Activated naive CD4-positive, alpha-beta T cell (primary cell): ENCODE results near the gene TMED4.
"Not testable (repeated sequence)": the region's sequence is repeated elsewhere in the genome, so short reads cannot be mapped to it uniquely, and the experiment has no call there.

ENCODE experiments used
- DNase-seq, 4 experiments: peaks; one replicate each; lab custom pipeline; 2025; lab: John Stamatoyannopoulos, UW

The TMED4 gene

GRCh38 chr7:44607141-44608068, 25.4 kb upstream of the TMED4 start:
- no peak for DNase-seq

GRCh38 chr7:44606341-44607140, 24.5 kb upstream of the TMED4 start, which contains the start of gene OGDH:
Gene OGDH (plus strand): TSS chr7:44606627. CDS start chr7:44624344, 17,717 bp downstream.
- peak; percentile 98 to 99 (median 98) for DNase-seq

- DNase-seq = no peak
Observed at GRCh38 chr7:44604941-44605340, 22.9 kb upstream of the TMED4 start.

- no peak for DNase-seq
Observed at GRCh38 chr7:44603193-44603592, 21.2 kb upstream of the TMED4 start.

- no peak for DNase-seq
Observed at GRCh38 chr7:44602576-44602910, 20.5 kb upstream of the TMED4 start.

- DNase-seq = no peak
Observed at GRCh38 chr7:44599222-44599621, 17.2 kb upstream of the TMED4 start.

- not testable (repeated sequence) for DNase-seq
Observed at GRCh38 chr7:44597181-44597580, 15.2 kb upstream of the TMED4 start.

GRCh38 chr7:44595934-44596635, 14.1 kb upstream of the TMED4 start:
- DNase-seq = no peak

GRCh38 chr7:44590910-44591309, 8.9 kb upstream of the TMED4 start:
- DNase-seq = no peak

GRCh38 chr7:44587843-44588711, 6.0 kb upstream of the TMED4 start:
- DNase-seq = peak in 2 of 4 experiments; percentile 7 to 16

- no peak for DNase-seq
Observed at GRCh38 chr7:44583146-44583865, 1.3 kb upstream of the TMED4 start.

GRCh38 chr7:44580945-44581878, 819 bp downstream of the TMED4 start:
- DNase-seq = peak in 3 of 4 experiments; percentile 17 to 33 (median 28)

- DNase-seq = no peak
Observed at GRCh38 chr7:44576228-44576627, 5.8 kb downstream of the TMED4 start.

- DNase-seq = no peak
Observed at GRCh38 chr7:44575054-44575453, 7.0 kb downstream of the TMED4 start.

- no peak for DNase-seq
Observed at GRCh38 chr7:44574287-44574872, 7.7 kb downstream of the TMED4 start.

- peak; percentile 76 to 87 (median 83) for DNase-seq
Observed at GRCh38 chr7:44573464-44574286, 8.4 kb downstream of the TMED4 start, which contains the start of gene DDX56. Gene DDX56 (minus strand): TSS chr7:44573908. CDS start chr7:44573895, 13 bp downstream.

GRCh38 chr7:44572771-44573170, 9.3 kb downstream of the TMED4 start:
- no peak for DNase-seq

GRCh38 chr7:44569959-44570358, 12.1 kb downstream of the TMED4 start:
- no peak for DNase-seq
